Loucy (cell line): ENCODE data around the gene PRKACA.

Experiments used
- H2AFZ ChIP-seq: fragments of 200-600 bp; sonication (generic); 2 replicates; pipeline ENCODE4 v1.6.0; 2016; ENCODE audit warnings: antibody characterized with exemption, mild to moderate bottlenecking, low read length, moderate library complexity
- H3F3A ChIP-seq: fragments of 200-600 bp; 2 replicates; pipeline ENCODE4 v1.6.0; 2016; ENCODE audit warnings: antibody characterized with exemption, low read depth, mild to moderate bottlenecking
- H3K27me3 ChIP-seq: fragments of 200-600 bp; sonication (generic); 2 replicates; pipeline ENCODE4 v1.6.1; 2014; ENCODE audit warnings: low read length, mild to moderate bottlenecking; ENCODE audit not compliant: insufficient read depth, poor library complexity, severe bottlenecking
- H3K36me3 ChIP-seq: fragments of 200-600 bp; sonication (generic); 2 replicates; pipeline ENCODE4 v1.6.1; 2016; ENCODE audit warnings: low read length; ENCODE audit not compliant: insufficient read depth
- H3K4me1 ChIP-seq: fragments of 200-600 bp; sonication (generic); 2 replicates; pipeline ENCODE4 v1.5.1; 2014; ENCODE audit warnings: low read length, mild to moderate bottlenecking; ENCODE audit not compliant: insufficient read depth, poor library complexity, severe bottlenecking
- H3K4me2 ChIP-seq: fragments of 200-600 bp; sonication (generic); 2 replicates; pipeline ENCODE4 v1.6.0; 2014; ENCODE audit warnings: antibody characterized with exemption, low read length, low read depth, mild to moderate bottlenecking; ENCODE audit not compliant: poor library complexity, severe bottlenecking
- H3K4me3 ChIP-seq: fragments of 200-600 bp; sonication (generic); 2 replicates; pipeline ENCODE4 v1.5.1; 2014; ENCODE audit warnings: low read length, mild to moderate bottlenecking, mixed read lengths; ENCODE audit not compliant: poor library complexity, severe bottlenecking
- H3K79me2 ChIP-seq: fragments of 200-600 bp; sonication (generic); 2 replicates; pipeline ENCODE4 v1.6.1; 2014; ENCODE audit warnings: low read length; ENCODE audit not compliant: insufficient read depth
- H3K9ac ChIP-seq: fragments of 200-600 bp; sonication (generic); 2 replicates; pipeline ENCODE4 v1.6.0; 2014; ENCODE audit warnings: mild to moderate bottlenecking, low read depth, low read length, moderate library complexity; ENCODE audit not compliant: poor library complexity, severe bottlenecking
- H3K9me2 ChIP-seq: fragments of 200-600 bp; sonication (generic); replicated peaks from 2 replicates; pipeline ENCODE4 v1.6.1; 2016; ENCODE audit warnings: low read depth, low read length, mixed read lengths
- H3K9me3 ChIP-seq: fragments of 200-600 bp; sonication (generic); 2 replicates; pipeline ENCODE4 v1.6.1; 2014; ENCODE audit warnings: mild to moderate bottlenecking, antibody characterized with exemption, low read length, low read depth; ENCODE audit not compliant: insufficient read depth
- H4K20me1 ChIP-seq: fragments of 200-600 bp; sonication (generic); 2 replicates; pipeline ENCODE4 v1.6.0; 2014; ENCODE audit warnings: antibody characterized with exemption, low read length, mild to moderate bottlenecking; ENCODE audit not compliant: insufficient read depth, poor library complexity, severe bottlenecking
- EZH2phosphoT487 ChIP-seq: fragments of 200-600 bp; IDR thresholded peaks from 2 replicates; pipeline ENCODE4 v1.6.1; 2018; ENCODE audit warnings: antibody characterized with exemption, mild to moderate bottlenecking, moderate library complexity, borderline replicate concordance
- TF ChIP-seq, protein P1 (sequence below): fragments of 200-600 bp; sonication (generic); conservative IDR thresholded peaks from 2 replicates; pipeline ENCODE4 v1.5.1; 2014; ENCODE audit warnings: mild to moderate bottlenecking, antibody characterized with exemption, low read length

The PRKACA gene

DNA sequence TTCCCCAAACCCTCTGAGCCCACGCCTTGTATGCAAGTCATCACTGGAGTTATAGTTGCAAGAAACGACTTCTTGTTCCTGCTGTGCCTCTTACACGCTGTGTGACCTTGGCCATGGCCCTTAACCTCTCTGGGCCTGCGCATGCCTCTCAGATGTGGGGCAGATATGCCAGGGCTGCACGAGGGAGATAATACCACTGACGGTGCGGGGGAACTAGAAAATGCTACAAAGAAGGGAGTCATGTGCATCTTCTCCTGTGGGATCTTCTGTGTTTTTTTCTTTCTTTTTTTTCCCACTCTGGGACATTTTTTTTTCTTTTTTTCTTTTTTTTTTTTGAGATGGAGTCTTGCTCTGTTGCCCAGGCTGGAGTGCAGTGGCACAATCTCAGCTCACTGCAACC lies 22.7 kb downstream of the PRKACA start:
- no peak for TF ChIP-seq EZH2phosphoT487
- TF ChIP-seq, protein P1, sequence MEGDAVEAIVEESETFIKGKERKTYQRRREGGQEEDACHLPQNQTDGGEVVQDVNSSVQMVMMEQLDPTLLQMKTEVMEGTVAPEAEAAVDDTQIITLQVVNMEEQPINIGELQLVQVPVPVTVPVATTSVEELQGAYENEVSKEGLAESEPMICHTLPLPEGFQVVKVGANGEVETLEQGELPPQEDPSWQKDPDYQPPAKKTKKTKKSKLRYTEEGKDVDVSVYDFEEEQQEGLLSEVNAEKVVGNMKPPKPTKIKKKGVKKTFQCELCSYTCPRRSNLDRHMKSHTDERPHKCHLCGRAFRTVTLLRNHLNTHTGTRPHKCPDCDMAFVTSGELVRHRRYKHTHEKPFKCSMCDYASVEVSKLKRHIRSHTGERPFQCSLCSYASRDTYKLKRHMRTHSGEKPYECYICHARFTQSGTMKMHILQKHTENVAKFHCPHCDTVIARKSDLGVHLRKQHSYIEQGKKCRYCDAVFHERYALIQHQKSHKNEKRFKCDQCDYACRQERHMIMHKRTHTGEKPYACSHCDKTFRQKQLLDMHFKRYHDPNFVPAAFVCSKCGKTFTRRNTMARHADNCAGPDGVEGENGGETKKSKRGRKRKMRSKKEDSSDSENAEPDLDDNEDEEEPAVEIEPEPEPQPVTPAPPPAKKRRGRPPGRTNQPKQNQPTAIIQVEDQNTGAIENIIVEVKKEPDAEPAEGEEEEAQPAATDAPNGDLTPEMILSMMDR, result no peak
- Histone ChIP-seq H3K36me3 (no peaks in the 10 kb centered on the region), H3K27me3 (no peaks in the 10 kb centered on the region), H3K79me2 (0 out of 2 replicates have a peak, but pooled peaks cover 5% of the 10 kb centered on the region), H3K4me2 (no peak overlapping the region), H2AFZ (no peak overlapping the region), H3K9me3 (no peaks in the 10 kb centered on the region), H3K4me3 (no peak overlapping the region), H3F3A (no peaks in the 10 kb centered on the region), H3K4me1 (peaks cover 12% of the 10 kb centered on the region), H4K20me1 (no peaks in the 10 kb centered on the region), H3K9ac (no peak overlapping the region), H3K9me2 (no peaks in the 10 kb centered on the region)

DNA sequence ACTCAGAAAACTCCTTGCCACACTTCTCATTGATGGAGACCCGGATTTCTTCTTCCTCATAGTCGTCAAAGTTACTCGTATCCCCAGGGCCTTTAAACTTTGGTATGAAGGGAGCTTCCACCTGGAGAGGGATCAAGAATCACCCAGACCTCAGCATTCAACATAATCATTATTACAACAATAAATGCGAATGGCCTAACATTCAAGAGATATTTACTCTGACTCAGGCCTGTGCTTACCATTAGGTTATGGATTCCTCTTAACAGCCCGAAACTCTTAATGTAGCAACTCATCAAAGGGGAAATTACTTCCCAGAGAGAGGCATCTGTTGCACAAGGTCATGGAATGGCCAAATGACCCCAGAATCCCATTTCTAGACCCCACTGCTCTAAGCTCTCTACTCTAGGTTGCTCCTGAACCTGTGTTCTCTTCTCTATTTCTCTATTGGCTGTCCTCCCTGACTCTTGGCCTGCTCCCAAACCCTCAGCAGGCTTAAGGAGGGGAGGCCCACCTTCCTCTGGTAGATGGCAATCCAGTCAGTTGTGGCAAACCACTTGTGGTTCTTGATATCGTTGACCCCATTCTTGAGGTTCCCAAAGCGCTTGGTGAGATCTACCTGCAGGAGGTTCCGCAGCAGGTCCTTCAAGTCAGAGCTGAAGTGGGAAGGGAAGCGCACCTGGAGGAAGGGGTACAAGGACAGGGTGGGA lies 24.3 kb downstream of the PRKACA start:
- H3K4me1 ChIP-seq, result peaks cover 17% of the 10 kb centered on the region
- H3K9me2 ChIP-seq, result no peaks in the 10 kb centered on the region

DNA sequence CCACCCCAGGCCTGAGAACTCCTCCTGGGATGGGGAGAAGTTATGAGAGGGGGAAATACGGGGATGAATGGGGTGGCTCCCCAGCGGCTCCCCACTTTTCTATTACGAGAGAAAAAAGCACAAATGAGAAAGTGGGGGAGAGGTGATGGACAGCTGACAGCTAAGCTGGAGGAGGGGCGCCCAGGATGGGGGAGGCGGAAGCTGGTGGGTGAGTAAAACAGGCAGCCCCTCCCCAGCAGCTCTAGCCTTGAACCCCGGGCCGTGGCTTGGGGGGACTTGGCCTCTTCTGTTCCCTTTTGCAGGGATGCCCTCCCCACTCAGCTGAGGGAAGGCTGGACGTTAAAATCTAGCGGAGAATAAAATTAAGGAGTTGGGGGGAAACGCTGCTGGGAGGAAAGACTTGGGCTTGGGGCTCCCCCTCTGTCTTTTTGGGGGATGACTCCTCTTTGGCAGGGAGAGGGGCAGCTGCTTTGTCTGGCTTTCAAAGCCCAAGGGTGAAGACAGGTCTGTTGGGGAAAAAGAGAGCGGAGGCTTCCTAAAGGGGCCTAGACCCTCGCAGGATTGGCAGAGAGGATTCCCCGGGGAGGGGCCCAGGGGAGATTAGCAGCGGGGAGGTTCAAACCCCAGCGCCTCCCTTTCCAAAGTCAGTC lies 25.6 kb downstream of the PRKACA start:
- Histone ChIP-seq H2AFZ (peak overlapping the region; percentile 78), H3K36me3 (no peaks in the 10 kb centered on the region; the same call in 1 of the 2 replicates), H3K9me3 (no peaks in the 10 kb centered on the region), H3K9ac (peak overlapping the region; percentile 72), H3K4me1 (peaks cover 17% of the 10 kb centered on the region), H3K4me2 (peak overlapping the region; percentile 91), H3K27me3 (no peaks in the 10 kb centered on the region), H4K20me1 (peaks cover 11% of the 10 kb centered on the region), H3F3A (no peaks in the 10 kb centered on the region; the same call in 1 of the 2 replicates), H3K9me2 (no peaks in the 10 kb centered on the region), H3K4me3 (peak overlapping the region; percentile 82), H3K79me2 (peaks cover 17% of the 10 kb centered on the region; the same call in 1 of the 2 replicates)
- no peak for TF ChIP-seq EZH2phosphoT487
- TF ChIP-seq, protein P1, result no peak

More for the DNA sequence above, 24.3 kb downstream of the PRKACA start:
- H3K27me3 ChIP-seq, result no peaks in the 10 kb centered on the region
- no peaks in the 10 kb centered on the region; the same call in 1 of the 2 replicates for H3K36me3 ChIP-seq
- H3K9ac ChIP-seq, result no peak overlapping the region
- no peak overlapping the region for H2AFZ ChIP-seq
- no peaks in the 10 kb centered on the region for H3F3A ChIP-seq
- peaks cover 17% of the 10 kb centered on the region; the same call in 1 of the 2 replicates for H3K79me2 ChIP-seq
- H3K4me3 ChIP-seq, result no peak overlapping the region
- no peak overlapping the region for H3K4me2 ChIP-seq
- H3K9me3 ChIP-seq, result no peaks in the 10 kb centered on the region
- H4K20me1 ChIP-seq, result peaks cover 11% of the 10 kb centered on the region
- TF ChIP-seq, protein P1, result no peak
- no peak for TF ChIP-seq EZH2phosphoT487
